Measurements from ENCODE around the gene CXorf51A.
"Not testable (repeated sequence)": the region's sequence is repeated elsewhere in the genome, so short reads cannot be mapped to it uniquely, and the experiment has no call there.

Gene CXorf51A
- total RNA-seq: 0 reads per million in 9 experiments

- not testable (repeated sequence) for H3K36me3 Mint-ChIP-seq (ENCODE audit: insufficient read depth); H3K27ac Mint-ChIP-seq; ATAC-seq (replicated peaks); DNase-seq; H3K27me3 Mint-ChIP-seq; H3K4me3 Mint-ChIP-seq; H3K9me3 Mint-ChIP-seq; H3K4me1 Mint-ChIP-seq (ENCODE audit: low read depth in 2 of 2)
Observed at GRCh38 chrX:146814644-146815043, at the start of gene CXorf51A. Gene CXorf51A, minus strand, starts transcription at chrX:146814744. Its CDS starts 21 bp downstream, at chrX:146814723.

- no peaks in the 10 kb centered on the region for H3K36me3 Mint-ChIP-seq (ENCODE audit: insufficient read depth)
- H3K4me3 Mint-ChIP-seq: no peak overlapping the region
- no peaks in the 10 kb centered on the region for H3K4me1 Mint-ChIP-seq (ENCODE audit: low read depth in 2 of 2)
- DNase-seq (no peak), ATAC-seq (replicated peaks) (no peak)
- no peaks in the 10 kb centered on the region for H3K27me3 Mint-ChIP-seq
- no peak overlapping the region for H3K27ac Mint-ChIP-seq
- peaks cover 0 to 1% of the 10 kb centered on the region in 2 donors for H3K9me3 Mint-ChIP-seq
Observed at GRCh38 chrX:146863566-146863965, 49.0 kb upstream of the CXorf51A start.

DNA sequence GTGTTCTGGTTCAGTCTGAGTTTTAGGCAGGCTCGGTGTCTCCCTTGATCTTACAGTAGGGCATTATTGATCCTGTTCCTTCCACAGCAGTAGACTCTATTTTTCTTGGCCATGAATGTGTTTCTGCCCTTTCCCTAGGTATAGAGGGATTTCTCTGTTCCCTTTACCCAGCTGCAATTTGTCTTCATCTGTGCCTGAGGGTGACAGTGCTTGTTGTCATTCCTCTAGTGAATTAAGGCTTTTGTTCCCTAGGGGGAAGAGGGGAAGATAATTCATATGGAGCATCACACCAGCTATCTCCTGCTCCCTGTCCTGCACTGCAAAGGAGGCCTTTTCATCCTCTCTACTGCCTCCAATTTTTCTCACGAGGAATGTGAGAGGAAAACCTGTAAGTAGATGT lies 39.7 kb upstream of the CXorf51A start:
- Mint-ChIP-seq H3K27ac (no peak overlapping the region), H3K9me3 (peaks cover 0 to 5% of the 10 kb centered on the region in 2 donors), H3K27me3 (no peaks in the 10 kb centered on the region), H3K36me3 (ENCODE audit: insufficient read depth) (no peaks in the 10 kb centered on the region), H3K4me3 (no peak overlapping the region), H3K4me1 (ENCODE audit: low read depth in 2 of 2) (no peaks in the 10 kb centered on the region)
- ATAC-seq (replicated peaks): no peak
- DNase-seq: no peak

GRCh38 chrX:146831994-146832393 lies 17.4 kb upstream of the CXorf51A start:
- no peaks in the 10 kb centered on the region for H3K36me3 Mint-ChIP-seq (ENCODE audit: insufficient read depth)
- no peaks in the 10 kb centered on the region for H3K4me1 Mint-ChIP-seq (ENCODE audit: low read depth in 2 of 2)
- H3K4me3 Mint-ChIP-seq: no peak overlapping the region
- H3K27ac Mint-ChIP-seq: no peak overlapping the region
- H3K27me3 Mint-ChIP-seq: no peaks in the 10 kb centered on the region
- peaks cover 0 to 3% of the 10 kb centered on the region in 2 donors for H3K9me3 Mint-ChIP-seq
- ATAC-seq (replicated peaks) (no peak), DNase-seq (no peak)

DNA sequence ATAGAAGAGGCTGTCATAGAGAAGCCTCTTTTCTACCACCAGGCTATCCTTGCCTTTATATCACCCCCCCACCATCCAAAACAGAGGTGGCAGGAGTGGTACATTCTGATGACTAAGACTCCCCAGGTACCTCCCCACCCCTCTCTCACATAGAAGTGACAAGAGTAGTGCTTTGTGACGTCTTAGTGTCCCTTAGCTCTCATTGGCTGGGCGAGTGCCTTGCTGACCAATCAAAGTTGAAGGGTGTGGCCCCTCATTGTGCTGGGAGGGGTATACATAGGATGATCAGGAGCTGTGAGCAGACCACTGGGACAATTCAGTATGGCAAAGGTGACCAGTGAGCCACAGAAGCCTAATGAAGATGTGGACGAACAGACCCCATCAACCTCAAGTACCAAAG lies 5.1 kb downstream of the CXorf51A start, which contains the start of gene CXorf51B:
TSS of gene CXorf51B (plus strand) at position 301 of the 400 bp plus-strand sequence. CDS start at position 322, 21 bp downstream.
- not testable (repeated sequence) for H3K27ac Mint-ChIP-seq; H3K36me3 Mint-ChIP-seq (ENCODE audit: insufficient read depth); H3K9me3 Mint-ChIP-seq; DNase-seq; H3K27me3 Mint-ChIP-seq; H3K4me3 Mint-ChIP-seq; ATAC-seq (replicated peaks); H3K4me1 Mint-ChIP-seq (ENCODE audit: low read depth in 2 of 2)

Measured in effector memory CD8-positive, alpha-beta T cell (primary cell).